ENCODE data around the gene TBC1D5.

GRCh38 chr3:17634964-17635363, 107.5 kb downstream of the TBC1D5 start:
- TF ChIP-seq, protein P1, sequence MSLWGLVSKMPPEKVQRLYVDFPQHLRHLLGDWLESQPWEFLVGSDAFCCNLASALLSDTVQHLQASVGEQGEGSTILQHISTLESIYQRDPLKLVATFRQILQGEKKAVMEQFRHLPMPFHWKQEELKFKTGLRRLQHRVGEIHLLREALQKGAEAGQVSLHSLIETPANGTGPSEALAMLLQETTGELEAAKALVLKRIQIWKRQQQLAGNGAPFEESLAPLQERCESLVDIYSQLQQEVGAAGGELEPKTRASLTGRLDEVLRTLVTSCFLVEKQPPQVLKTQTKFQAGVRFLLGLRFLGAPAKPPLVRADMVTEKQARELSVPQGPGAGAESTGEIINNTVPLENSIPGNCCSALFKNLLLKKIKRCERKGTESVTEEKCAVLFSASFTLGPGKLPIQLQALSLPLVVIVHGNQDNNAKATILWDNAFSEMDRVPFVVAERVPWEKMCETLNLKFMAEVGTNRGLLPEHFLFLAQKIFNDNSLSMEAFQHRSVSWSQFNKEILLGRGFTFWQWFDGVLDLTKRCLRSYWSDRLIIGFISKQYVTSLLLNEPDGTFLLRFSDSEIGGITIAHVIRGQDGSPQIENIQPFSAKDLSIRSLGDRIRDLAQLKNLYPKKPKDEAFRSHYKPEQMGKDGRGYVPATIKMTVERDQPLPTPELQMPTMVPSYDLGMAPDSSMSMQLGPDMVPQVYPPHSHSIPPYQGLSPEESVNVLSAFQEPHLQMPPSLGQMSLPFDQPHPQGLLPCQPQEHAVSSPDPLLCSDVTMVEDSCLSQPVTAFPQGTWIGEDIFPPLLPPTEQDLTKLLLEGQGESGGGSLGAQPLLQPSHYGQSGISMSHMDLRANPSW (CRISPR knock-in tag; conservative IDR thresholded peaks at IDR 0.05; ENCODE audit: low read depth), result no peak
- no peak for TF ChIP-seq JUN (CRISPR knock-in tag; IDR thresholded peaks at IDR 0.05)
- no peak for TF ChIP-seq NFATC4 (CRISPR knock-in tag; IDR thresholded peaks at IDR 0.05)
- no peak for TF ChIP-seq CTCF (IDR thresholded peaks at IDR 0.05)
- TF ChIP-seq TP53 (CRISPR knock-in tag; IDR thresholded peaks at IDR 0.05), result no peak

All from WTC11 (cell line).